ENCODE results near the gene MTR.
"Not testable (repeated sequence)": the region's sequence is repeated elsewhere in the genome, so short reads cannot be mapped to it uniquely, and the experiment has no call there.

MTR gene

DNA sequence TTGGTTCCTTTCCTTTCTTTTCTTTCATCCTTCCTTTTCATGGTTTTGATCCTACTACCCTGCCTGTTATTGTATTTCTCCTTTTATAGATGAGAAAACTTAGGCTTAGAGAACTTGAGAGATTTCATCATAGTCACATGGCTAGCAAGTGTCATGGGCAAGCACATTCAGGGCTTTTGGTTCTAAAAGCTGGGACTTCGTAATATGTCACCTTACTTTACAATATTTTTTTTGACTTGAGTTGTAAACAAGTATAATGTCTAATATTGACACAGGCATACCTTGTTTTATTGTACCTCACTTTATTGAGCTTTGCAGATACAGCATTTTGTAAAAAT is 70.7 kb downstream of the MTR start:
- DNase-seq: no peak

GRCh38 chr1:236868625-236869467 is 73.8 kb downstream of the MTR start:
- DNase-seq: peak; percentile 38

- DNase-seq: no peak
These were observed 74.8 kb downstream of the MTR start for GRCh38 chr1:236869911-236870310.

- no peak for DNase-seq
These were observed 75.6 kb downstream of the MTR start for GRCh38 chr1:236870721-236871120.

DNA sequence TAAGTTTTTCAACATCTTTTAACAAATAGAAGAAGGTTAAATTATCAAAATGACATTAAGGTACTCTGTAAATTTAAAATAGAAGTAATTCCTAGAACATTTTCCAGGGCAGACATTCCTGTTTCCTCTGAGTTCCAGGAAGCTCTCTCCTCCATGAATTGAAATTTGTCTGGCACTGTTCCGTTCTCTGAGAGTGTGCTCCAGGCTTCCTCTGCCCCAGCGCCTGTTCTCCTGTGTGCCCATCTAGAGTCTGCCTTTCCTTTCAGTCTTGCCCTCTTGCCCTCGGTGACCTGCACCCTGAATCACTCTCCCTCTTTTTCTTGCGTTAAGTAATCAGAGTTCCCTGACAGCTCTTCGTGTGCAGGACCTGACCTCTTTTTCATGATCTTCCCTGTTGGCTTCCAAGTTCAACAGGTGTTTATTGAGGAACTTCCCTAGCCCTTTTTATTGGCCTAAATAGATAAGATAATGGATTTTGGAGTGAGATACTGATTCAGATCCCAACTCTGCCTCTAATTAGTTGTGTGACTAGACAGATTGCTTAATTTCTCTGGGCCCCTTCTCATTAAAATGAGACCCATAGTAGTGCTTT is 77.1 kb downstream of the MTR start:
- DNase-seq: no peak

DNA sequence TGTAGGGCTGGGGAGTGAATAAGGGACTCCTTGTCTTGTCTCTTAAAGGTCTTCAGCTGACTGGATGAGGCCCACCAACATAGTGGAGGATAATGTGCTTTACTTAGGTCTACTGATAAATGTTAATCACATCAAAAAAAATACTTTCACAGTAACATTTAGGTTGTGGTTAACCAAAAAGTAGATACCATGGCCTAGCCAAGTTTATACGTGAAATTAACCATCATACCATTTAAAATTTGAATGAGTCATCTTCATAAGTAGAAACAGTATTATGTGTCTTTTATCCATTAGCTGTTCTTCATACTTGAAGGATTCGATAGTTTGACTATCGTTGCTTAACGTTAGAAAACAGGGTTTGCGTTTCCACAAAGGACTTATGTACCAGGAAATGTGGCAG is 80.9 kb downstream of the MTR start:
- DNase-seq: no peak

GRCh38 chr1:236877661-236878060 is 82.6 kb downstream of the MTR start:
- DNase-seq: no peak

DNA sequence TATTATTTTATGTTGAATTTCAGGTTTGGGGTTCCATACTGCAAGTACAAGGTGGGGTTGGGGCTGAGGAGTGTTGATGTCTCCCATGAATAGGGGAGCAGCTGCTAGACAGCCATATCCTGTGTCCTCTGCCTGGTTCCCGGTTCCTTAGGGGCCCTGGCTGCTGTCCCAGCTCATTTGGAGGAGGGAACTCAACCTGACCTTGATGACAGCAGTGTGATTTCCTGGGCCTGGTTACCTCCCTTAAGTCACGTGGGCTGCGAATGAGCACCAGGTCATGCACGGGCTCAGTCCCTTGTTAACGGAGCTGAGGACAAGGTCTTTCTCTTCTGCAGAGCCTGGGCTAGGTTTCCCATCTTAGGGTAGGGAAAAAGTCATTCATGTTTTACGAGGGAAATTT is 85.1 kb downstream of the MTR start:
- DNase-seq: no peak

DNA sequence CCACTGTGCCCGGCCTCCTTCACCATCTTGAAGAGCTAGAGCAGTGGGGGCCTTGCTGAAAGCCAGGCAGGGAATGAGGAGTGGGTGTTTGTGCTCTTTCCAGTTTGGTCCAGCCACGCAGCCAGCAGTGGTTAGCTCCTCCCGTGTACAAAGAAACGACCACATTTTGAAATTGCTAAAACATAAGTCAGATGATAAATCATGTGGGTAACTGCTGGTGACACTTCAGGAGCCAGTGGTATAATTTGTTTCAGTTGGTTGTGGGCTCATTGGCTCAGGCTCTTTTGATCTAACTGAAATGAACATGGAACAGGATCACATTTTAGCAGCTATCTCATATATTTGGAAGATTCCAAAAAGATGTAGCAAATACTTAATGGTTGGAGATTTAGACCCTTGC is 87.6 kb downstream of the MTR start:
- no peak for DNase-seq

- no peak for DNase-seq
These were observed 91.1 kb downstream of the MTR start for GRCh38 chr1:236886199-236886598.

- no peak for DNase-seq
These were observed 92.0 kb downstream of the MTR start for GRCh38 chr1:236887081-236887480.

GRCh38 chr1:236888126-236888525 is 93.0 kb downstream of the MTR start:
- DNase-seq: no peak

GRCh38 chr1:236888903-236889302 is 93.8 kb downstream of the MTR start:
- DNase-seq: no peak

GRCh38 chr1:236890152-236891056 is 95.3 kb downstream of the MTR start:
- no peak for DNase-seq

GRCh38 chr1:236893626-236894545 is 98.8 kb downstream of the MTR start:
- DNase-seq: no peak

GRCh38 chr1:236895665-236896387 is 100.7 kb downstream of the MTR start:
- no peak for DNase-seq

GRCh38 chr1:236896716-236897115 is 101.6 kb downstream of the MTR start:
- no peak for DNase-seq

DNA sequence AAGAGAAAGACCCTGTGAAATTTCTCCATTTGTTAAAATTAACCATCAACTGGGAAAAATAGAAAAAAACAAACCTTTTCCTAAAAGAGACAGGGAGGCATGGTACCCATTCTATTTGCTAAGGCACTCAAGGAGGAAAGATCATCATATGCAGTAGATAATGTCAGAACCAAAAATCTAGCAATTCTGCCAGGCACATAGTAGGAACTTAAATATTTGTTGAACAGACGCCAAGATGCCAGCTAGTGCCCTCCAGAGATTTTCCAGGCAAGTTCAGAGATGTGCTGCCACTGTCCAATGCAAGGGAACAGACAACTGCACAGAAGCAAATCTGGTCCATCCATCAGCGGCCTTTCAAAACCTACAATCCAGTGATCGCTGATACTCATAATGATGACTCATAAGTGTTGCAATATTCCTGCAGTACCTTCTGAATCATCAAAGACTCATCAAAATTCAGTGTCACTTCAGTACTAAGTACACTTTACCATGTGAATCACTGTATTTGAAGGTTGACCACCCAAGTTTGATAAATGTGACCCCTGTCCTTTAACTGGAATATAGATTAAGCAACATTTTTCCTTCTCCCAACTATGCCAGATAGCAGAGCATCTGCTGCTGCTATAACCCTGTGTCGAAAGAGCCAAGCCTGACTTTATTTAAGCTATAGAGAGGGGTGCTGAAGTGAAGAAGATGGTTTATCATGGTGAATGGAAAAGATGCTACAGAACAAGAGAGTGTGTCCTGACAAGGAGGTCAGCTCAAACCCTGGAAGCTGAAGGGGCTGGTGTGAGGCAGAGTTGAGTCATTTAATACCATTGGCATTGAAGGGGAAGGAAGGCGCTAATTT is 110.0 kb downstream of the MTR start:
- DNase-seq: no peak

DNA sequence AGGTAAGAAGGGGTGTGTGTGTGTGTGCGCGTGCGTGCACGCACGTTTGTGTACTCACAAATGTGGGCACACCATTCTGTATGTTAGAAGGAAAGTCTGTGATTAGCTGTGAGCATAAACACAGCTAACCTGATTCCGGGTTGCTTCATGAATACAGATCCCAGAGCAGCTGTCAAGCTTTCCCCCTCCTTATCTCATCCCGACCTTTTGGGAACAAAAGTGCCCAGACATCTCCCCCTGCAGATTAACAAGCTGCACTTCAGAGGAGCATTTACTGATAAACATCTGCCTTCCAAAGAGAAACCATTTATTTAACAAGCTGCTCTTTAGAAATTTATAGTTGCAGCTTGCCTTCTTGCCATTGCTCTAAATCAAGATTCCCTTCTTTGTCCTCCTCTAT is 112.1 kb downstream of the MTR start:
- no peak for DNase-seq

GRCh38 chr1:236908669-236909068 is 113.6 kb downstream of the MTR start:
- DNase-seq: no peak

DNA sequence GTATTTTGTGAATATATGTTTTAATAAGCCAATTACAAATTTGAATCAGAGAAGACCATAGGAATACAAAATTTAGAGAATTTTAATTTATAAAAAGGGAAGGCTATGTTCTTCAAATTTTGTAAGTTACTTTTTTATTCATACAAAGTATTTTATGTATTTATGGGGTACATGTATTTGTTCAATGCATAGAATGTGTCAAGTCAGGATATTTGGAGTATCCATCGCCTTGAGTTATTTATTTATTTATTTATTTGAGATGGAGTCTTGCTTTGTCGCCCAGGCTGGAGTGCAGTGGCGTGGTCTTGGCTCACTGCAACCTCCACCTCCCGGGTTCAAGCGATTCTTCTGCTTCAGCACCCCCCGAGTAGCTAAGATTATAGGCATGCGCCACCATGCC is 116.0 kb downstream of the MTR start:
- DNase-seq: not testable (repeated sequence)

All from activated CD8-positive, alpha-beta memory T cell treated with anti-CD3 and anti-CD28 coated beads, Interleukin-2, amount 50 U/mL, for 4 hours (primary cell).